COLO668 (cell line): Measurements from ENCODE around the gene COG2.
"Not testable (repeated sequence)": the region's sequence is repeated elsewhere in the genome, so short reads cannot be mapped to it uniquely, and the experiment has no call there.

Source experiments
- DNase-seq: peaks from one replicate; lab custom pipeline; 2025; ENCODE audit not compliant: unreplicated experiment; lab: John Stamatoyannopoulos, UW

The COG2 gene

DNA sequence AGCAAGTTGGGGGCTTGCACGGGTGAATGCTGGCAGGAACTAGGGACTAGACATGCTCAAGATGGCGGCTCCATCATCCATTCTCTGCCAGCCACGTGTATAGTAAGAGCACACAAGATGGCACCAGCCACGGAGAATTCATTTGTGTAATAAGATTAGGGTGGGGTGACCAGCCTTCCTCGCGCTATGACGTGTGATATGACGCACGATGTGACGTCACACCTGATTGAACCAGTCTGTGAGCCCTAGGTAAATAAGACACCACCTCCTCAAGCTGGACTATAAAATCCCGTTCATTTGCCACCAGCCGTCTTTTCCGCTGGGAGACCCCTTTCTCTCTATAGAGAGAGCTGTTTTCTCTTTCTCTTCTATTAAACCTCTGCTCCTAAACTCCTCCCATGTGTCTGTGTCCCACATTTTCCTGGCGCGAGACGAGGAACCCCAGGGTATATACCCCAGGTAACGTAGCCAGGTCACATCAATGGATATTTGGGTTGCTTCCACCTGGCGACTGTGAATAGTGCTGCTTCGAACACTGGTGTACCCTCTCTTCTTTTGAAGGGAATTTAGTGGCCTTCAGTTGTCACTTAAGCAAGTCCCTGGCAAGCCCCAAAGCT, 18.1 kb upstream of the COG2 start:
- no peak for DNase-seq

DNA sequence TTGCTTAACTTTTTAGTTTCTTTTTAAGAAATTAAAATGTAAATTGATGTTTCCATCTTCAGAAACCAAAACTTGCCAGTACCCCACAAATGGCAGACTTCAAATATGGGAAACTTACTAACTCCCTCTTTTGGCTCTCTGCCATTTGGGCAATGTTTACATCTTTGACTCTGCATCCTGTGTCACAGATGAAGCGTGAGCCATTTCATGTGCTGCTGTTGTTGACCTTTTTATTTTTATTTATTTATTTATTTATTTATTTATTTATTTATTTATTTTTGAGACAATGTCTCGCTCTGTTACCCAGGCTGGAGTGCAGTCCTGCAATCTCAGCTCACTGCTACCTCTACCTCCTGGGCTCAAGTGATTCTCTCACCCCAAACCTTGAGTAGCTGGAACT, 16.0 kb upstream of the COG2 start:
- no peak for DNase-seq

- DNase-seq, result no peak
Observed at GRCh38 chr1:230627767-230628166, 14.5 kb upstream of the COG2 start.

DNA sequence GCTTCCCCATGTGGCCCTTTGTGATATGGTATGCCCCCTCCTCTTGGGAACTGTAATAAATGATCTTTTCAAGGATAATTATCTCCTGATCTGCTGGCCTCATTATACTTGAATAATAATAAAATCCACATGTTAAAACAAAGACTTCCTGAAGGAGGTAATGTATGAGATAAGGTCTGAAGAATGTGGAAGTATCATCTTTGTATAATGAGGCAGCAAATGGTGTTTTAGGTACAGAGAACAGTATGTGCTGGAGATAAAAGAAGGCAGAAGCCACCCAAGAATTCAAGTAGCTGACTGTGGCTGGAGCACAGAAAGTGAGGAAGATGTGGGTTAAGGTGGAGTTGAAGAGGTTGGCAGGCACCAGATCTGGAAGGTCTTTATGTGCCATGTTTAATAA, 12.8 kb upstream of the COG2 start:
- no peak for DNase-seq

DNA sequence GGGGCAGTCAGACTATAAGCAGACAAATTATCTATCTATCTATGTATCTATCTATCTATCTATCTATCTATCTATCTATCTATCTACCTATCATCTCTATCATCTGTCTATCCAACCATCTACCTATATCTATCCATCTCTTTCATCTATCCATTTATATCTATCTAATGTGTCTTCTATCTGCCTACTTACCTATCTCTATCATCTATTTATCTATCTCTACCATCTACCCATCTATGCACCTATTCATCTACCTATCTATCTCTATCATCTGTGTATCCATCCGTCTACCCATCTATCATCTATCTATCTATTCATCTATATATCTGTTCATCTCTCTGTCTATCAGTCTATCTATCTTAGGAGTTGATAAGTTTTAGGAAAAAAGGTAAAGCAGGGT, 10.8 kb upstream of the COG2 start:
- DNase-seq, result no peak

GRCh38 chr1:230632273-230632873, 9.9 kb upstream of the COG2 start:
- DNase-seq, result peak; percentile 35

- DNase-seq, result no peak
Observed at GRCh38 chr1:230633469-230633868, 8.8 kb upstream of the COG2 start.

DNA sequence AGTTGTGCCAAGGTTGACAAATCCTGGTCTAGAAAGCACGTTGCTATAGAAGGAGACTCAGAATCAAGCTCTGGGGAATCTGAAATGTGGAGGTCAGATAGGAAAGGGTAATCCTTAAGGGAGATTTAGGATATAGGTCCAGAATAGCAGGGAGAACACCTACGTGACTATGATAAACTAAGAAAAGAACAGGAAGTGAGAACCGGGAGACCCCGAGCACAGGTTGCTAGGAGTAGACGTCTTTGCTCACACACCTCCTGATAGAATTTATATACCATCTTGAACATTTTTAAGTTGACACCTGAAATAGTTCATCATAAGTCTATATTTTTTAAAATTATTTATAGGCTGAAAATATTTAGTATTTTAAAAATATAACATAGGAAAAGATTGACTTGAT, 7.9 kb upstream of the COG2 start:
- no peak for DNase-seq

GRCh38 chr1:230636575-230637148, 5.6 kb upstream of the COG2 start:
- DNase-seq, result no peak

DNA sequence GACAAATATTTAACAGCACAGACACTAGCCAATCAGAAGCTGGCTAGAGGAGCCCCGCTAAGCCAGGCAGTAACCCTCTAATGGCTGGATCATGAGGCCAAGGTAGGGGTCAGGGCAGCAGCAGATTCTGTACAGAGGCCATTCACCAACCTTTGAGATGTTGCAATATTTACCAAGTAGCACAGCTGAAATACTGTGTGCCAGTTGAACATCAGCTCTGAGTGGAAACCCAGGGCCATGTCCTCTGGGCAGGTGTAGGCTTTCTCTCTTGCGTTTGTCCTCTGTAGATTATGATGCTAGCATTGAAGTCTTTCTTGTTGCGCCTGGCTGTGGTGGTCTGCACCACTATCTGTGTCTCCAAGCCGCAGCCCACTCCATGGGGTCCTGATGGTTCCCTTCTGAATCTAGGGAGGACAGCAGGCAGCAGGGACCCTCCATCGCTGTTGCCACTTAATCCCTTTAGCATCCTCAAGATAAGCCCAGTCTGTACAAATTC, 2.5 kb upstream of the COG2 start:
- no peak for DNase-seq

DNA sequence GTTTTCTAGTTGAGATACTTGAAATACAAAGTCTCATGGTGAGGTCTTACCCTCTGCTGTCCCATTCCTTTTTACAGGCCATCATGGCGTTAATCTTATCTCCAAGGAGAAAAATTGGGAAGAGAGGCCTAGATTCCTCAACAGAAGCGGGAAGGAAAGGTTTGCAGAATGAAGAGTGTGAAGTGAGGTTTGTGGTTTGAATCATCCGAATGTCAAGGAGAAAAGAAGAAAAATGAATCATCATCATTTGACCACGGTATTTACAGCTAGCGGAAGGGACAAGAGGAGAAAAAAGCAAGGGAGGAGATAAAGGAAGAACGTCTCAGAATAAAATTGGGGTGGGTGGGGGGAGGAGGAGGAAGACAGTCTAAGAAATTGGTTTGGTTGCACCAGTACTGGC, 935 bp upstream of the COG2 start:
- DNase-seq, result no peak

DNA sequence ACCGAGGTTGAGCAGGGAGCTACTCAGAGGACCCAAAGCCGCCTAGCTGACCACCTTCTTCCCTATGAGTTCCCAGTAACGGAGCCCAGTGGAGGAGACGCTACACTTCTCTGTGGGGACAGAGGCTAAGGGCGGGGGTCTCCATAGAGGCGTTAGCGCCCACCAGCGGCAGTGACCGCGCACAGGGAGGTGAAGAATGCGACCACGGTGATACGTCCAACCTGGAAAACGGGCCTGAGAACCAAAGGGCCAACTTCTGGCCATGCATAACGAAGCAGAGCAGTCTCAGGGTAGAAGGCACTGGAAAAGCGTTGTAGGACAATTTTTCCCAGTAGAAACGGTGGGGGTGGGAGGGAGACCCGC, 400 bp upstream of the COG2 start:
- no peak for DNase-seq

DNA sequence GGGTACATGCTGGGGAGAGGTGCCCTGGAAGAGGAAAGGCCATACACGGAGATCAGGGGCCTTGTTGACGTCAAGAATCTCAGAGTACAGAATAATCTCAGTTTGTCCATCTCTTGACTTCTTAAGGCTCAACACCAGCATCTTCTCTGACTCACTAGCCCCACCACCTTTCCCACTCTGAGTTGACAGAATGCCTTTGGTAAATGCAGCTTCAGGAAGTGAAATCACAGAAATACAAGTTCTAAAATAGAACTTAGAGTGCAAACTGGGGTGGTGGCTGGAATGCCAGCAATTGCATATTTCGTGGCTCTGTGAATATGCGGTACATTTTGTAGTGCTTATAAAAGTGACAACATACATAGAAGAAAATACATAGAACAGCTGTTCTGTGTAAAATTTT, 1.6 kb downstream of the COG2 start:
- no peak for DNase-seq

GRCh38 chr1:230646710-230647302, 4.5 kb downstream of the COG2 start:
- no peak for DNase-seq

GRCh38 chr1:230647321-230647720, 5.0 kb downstream of the COG2 start:
- DNase-seq, result no peak

DNA sequence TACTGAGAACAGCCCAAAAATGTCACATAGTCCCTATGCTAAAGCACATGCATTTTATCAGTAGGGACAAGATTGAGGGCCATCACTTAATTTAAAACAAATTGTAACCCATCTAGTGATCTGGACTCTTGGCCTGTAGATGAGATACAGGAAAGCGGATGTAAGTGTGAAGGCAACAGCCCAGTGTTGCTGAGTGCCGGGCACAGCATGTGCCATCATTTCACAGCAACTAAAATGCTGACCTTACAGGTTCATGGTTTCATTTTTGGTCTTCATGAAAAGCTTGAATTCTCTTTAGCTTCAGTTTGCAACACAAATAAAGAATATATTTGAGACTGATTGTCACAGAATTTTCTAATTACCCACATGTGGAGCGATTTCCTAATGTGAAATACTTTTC, 5.8 kb downstream of the COG2 start:
- no peak for DNase-seq

DNA sequence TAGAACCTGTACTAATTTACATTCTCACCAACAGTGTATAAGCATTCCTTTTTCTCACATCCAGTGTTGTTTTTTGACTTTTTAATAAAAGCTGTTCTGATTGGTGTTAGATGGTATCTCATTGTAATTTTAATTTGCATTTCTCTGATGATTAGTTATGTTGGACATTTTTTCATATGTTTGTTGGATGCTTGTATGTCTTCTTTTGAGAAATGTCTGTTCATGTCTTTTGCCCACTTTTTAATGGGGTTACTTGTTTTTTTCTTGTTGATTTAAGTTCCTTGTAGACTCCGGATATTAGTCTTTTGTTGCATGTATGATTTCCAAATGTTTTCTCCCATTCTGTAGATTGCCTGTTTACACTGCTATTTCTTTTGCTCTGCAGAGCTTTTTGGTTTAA, 8.0 kb downstream of the COG2 start:
- DNase-seq, result no peak

DNA sequence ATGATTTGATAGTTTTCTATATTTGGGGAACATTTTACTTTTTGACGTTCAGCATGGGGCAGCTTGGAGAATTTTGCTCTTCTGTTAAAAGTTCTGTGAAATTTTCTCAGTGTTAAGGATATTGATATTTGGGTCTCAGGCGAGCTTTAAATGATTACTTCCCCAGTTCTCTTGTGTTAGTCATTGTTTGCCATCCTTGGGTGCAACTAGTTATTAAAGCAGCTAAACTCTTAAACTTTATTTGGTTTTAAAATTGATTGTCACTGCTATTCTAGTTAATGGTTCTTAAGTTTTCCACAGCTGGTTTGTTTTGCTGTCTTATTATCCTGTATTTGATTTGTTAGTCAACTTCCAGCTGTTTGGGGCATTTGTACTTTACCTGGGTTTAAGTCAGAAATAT, 9.0 kb downstream of the COG2 start:
- DNase-seq, result no peak

DNA sequence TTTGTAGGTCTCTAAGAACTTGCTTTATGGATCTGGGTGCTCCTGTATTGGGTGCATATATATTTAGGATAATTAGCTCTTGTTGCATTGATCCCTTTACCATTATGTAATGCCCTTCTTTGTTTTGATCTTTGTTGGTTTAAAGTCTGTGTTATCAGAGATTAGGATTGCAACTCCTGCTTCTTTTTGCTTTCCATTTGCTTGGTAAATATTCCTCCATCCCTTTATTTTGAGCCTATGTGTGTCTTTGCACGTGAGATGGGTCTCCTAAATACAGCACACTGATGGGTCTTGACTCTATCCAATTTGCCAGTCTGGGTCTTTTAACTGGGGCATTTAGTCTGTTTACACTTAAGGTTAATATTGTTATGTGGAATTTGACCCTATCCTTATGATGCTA, 14.4 kb downstream of the COG2 start:
- DNase-seq, result not testable (repeated sequence)

- DNase-seq, result not testable (repeated sequence)
Observed at GRCh38 chr1:230658103-230658502, 15.8 kb downstream of the COG2 start.

- DNase-seq, result no peak
Observed at GRCh38 chr1:230658691-230659090, 16.4 kb downstream of the COG2 start.

DNA sequence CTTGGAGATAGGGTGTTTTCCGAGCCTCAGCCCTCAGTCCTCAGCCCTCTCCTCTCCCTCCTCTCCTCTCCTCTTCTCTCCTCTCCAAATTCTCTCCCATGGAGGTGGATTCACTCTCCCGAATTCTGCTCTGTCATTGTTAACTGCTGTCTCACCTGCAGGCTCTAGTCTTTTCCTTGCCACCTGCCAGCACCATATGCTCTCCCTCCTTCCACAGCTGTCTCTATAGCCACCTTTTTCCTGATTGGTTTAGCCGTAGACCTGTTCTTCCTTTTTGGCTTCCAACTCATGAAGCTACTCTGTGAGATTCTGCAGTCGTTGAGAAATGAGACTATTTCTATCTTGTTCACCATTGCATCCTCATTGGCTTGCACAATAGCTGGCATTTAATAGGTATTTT, 19.7 kb downstream of the COG2 start:
- no peak for DNase-seq
